Gastroesophageal sphincter (tissue), 3 donors: ENCODE measurements around the gene RNLS.

ENCODE experiments used
- CTCF ChIP-seq, 4 experiments: fragments of 200-600 bp in 2 of 4; fragments of 450-650 bp in 2 of 4; sonication (generic) in 1 of 4; IDR thresholded peaks; one replicate each; pipeline ENCODE4 v1.5.1; 2017 to 2019; ENCODE audit warnings: antibody characterized with exemption in 4 of 4, mild to moderate bottlenecking in 2 of 4, moderate library complexity in 2 of 4
- POLR2A ChIP-seq, 2 donors: fragments of 450-650 bp; IDR thresholded peaks; one replicate each; pipeline ENCODE4 v1.6.1; 2017; ENCODE audit warnings: antibody characterized with exemption in 2 of 2, mild to moderate bottlenecking in 2 of 2, moderate library complexity in 1 of 2

DNA sequence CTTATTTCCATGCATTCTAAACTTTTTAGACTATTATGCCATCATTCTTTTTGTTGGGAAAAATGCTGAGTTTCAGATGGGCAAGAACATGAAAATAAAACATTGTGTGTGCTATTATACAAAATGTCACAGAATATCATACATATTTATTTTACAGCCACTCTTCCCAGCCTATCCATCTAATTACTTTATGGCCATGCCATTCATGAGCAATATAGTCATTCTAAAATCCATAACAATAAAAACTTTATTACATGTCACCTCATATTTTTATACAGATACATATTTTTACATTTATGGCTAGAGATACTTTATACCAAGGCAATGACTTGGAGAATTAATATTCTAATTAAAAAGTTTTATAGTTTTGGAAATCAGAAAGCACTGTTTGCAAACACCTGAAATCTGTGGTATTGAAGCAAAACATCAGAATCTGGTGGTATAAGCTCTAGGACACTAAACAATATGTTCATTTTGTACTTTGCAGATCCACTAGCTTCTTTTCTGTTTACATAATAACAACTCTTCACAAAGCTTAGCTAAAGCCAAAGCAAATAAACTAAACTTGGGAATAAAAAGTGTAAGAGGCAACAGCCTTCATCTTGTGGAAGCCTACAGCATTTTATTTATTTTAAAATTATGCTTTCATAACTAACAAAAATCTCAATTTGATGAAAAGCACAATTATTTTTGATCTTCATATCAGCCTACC, 210.1 kb downstream of the RNLS start:
- no peak for TF ChIP-seq CTCF (IDR thresholded peaks at IDR 0.05)
- TF ChIP-seq POLR2A (IDR thresholded peaks at IDR 0.05) = no peak
